ENCODE results near the gene PRKCE. TPM values are rescaled to one million over a fixed set of nuclear protein-coding genes. Genes with fewer than 3 reads are reported as not detected.

The PRKCE gene
- total RNA-seq, 1 donor from 2014 or later: 13.7 TPM

DNA sequence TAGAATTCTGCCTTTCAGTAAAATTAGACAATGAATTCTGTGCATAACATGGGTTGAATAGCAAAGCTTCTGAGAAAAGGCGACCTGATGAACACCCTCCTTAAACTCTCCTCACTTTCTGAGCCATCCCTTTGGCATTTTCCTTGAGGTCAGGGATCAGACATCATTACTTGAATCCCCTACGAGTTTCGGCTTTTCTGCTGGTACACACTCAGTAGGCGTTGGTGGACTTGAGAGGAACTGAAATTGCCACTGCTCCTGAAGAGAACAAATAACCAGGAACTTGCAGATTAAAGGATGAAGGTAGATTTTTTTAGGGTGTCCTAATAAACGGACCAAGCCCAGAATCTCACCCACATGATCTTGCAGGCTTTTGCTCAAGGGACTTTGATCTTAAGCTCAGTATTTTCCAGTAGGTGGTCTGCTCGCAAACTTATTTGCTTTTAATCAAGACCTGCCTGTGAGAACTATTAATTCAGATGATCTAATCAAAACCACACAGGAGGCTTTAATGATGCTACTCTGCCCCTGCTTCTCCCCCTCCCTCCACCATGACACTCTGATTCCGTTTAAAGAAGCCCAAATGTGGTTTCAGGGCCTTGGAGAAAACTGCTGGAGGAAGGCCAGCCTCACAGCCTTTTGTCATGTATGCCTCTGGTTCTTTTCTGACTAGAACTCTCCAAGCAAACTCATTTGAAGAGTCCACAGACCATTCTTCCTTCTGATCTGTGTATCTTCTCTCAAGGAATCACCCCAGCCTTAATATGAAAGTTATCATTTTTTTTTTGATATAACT, 124.9 kb downstream of the PRKCE start:
- intact Hi-C loops (cut with micrococcal nuclease): no loop called here

DNA sequence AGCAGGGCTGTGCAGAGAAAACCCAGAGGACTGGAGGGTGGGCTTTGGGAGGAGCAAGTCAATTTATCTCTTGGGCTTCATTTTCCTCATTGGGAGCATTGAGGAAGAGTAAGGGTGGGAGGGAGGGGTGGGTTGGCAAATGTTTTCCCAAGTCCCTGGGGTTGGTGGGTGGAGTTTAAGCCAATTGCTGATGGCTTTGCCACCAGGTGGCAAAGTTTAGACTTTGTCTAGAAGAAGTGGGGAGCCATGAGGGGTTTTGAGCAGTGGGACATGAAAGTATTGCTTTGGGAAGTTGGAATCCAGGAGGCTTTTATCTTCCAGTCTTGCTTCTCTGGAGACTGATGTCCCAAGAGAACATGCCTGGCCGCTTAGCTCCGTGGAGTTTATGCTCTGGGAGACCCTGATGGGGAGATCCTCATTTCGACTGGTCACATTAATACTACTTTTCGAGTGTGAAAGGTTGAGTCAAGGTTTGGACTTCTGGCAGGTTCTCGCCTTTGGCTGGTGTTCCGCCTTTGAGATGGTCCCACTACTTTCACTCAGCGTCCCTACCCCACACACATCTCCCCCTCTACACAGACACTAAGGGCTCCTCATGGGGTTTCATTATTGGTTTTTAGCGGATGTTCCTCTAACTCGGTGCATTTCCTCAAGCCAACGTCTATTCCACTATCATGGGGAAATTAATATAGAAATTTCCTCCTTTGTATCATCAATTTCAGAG, 126.7 kb downstream of the PRKCE start:
- intact Hi-C loops (cut with micrococcal nuclease): loop anchor here (1.0 kb wide), 5 partner anchors 128 to 193 kb away; partner anchors contain the start of gene SRBD1

DNA sequence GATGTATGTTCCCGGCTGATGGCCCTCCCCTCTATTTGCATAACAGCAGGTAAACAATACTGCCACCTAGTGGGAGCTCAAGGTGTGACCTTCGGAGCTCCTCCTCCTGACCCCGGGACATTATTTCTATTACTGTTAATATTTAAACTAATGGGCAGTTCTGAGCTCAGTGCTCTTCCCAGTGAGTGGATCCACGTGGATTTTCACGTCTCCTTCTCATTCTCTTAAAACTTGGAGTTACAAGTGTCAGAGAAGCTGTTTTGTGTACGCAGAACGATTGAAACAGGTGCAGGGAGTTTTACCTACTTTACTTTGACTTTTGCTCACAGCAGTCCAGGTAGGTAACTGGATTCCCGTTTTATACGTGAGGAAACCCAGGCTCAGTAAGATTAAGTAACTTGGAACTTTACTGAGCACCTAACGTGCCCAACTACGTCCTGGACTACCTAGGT, 127.3 kb downstream of the PRKCE start:
- intact Hi-C loops (cut with micrococcal nuclease): loop anchor here (1.0 kb wide), 5 partner anchors 128 to 193 kb away; partner anchors contain the start of gene SRBD1

DNA sequence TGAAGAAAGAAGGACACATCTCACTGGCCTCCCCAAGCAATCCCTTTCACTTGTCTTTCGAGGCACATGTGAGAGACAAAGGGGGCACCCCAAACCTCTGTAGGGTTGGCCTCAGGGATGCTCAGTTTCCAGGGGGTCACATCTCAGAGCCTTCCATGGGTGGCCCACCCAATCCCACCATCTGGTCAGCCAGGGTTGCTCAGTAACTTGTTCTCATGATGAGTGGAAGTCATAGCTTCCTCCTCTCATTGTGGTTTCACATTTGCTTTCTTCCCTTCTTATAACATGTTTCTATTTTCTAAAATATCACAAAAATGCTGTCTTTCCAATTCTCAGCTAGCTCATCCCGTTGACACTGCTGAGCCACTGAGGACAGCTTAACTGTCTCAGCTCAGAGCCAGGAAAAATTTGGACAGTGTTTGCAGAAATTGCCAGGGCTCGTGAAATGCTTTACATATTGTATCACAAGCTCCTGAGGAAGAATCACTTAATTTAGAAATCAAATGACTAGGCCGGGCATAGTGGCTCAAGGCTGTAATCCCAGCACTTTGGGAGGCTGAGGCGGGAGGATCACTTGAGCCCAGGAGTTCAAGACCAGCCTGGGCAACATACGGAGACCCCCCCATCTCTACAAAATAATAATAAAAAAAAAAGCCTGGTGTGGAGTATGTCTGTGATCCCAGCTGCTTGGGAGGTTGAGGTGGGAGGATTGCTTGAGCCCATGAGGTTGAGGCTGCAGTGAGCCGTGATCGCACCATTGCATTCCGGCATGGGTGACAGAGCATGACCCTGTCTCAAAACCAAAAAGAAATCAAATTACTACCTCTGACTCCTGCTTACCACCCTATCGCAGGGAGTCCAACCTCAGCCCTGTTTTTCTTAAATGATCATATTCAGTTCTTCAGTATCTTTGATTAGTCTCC, 129.3 kb downstream of the PRKCE start:
- intact Hi-C loops (cut with micrococcal nuclease): no loop called here

DNA sequence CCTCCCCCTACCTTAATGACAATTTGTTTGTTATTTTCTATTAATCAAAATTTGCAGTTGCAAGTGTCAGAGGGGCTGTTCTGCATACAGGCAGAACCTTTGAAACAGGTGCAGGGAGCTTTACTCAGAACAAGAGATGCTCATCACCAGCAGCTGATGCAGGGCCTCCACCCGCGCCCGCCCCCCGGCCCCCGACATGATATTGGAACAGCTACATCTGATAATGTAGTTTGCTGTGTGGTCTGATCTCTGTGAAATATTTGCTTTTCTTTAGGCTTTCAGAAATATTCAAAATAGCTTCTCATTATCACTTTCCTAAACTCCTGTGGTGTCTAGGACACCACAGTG, 130.0 kb downstream of the PRKCE start:
- intact Hi-C loops (cut with micrococcal nuclease): no loop called here

DNA sequence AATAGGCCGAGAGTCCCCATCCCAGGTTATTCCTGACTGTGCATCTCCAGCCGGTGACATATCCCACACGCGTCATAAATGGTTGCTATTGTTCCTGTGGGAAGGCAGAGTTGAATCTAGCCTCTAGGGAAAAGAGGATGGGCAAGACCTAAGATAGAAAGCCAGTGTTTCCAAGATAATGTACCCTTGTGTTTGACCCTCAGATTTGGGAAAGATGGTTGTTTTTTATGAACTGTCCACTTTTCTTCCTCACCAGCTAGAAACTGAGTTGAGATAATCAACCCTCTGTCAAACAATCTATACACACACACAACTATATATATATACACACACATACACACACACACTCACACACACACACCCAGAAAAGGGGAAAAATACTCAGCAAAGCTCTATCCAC, 131.0 kb downstream of the PRKCE start:
- intact Hi-C loops (cut with micrococcal nuclease): no loop called here

DNA sequence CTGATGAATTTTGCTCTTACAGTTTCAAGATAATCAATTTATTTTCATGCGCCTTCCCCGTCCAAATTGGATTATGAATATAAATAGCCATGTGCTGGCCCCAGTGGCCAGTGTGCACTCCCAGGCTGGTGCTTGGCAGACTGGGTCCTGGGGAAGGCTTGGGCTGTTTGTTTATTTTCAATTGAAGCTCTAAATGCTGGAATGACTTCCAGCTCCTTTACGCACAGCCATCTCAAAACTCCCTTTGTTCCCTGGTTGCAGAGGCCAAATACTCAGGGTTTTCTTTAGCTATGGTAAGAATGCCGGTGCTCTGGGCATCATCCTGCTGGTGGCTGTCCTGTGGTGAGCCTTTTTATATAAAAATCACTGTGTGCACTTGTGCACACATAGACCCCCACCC, 131.5 kb downstream of the PRKCE start:
- intact Hi-C loops (cut with micrococcal nuclease): no loop called here

DNA sequence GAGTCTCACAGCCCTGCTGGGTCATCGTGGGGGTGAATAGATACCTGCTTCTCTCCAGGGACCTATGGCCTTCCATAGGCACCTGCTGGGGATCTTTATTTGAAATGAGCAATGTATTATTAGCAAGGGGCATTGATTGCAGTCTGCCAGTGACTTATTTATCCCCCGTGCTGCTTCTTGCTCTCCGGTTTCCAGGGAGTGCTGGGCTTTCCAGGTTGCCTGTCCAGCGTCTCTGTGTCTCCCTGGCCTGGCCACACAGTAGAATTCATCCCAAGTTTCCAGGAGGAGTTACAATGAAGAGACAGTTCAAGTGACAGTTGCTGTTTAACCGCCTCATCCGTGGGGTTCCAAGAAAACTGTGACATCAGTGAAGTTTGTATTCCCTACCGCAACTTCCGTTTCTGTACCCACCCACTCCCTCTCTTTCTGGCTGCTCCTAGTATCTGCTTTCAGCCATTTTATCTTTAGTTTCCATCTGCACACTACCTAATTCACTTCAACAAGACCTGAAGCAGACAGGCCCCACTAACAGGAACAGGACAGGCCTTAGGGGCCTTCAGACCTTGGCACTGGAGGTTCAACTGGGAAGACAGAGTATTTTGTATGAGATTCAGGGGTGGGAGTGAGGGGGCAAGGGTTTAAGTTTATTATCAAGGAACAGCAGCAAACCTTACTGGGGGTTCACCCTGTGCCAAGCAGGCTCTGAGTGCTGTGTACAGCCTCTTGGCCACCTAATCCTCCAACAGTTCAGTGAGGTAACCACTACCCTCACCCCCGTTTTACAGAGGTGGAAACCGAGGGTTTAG, 134.8 kb downstream of the PRKCE start:
- intact Hi-C loops (cut with micrococcal nuclease): no loop called here

DNA sequence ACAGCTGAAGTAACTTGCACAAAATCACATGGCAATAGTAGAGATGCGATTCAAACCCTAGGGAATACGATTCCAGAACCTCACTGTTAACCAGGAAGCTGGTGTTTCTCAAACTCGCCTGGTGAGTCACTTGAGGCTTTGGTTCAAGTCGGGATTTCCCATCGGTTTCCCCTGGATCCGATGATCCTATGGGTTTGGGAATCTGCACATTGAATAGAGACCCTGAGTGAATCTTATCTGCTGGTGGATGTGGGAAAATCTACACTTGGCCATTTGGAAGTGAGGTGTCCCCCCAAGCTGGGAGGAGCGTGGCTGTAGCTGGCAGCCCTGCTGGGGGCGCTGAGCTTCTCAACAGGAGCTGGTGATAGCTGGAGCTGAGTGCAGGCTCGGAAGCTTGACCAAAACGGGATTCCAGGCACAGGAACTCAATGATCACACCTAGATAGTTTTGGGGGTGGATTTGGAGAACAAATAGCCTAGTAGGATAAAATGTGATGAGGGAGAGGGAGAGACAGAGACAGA, 135.4 kb downstream of the PRKCE start:
- intact Hi-C loops (cut with micrococcal nuclease): no loop called here

DNA sequence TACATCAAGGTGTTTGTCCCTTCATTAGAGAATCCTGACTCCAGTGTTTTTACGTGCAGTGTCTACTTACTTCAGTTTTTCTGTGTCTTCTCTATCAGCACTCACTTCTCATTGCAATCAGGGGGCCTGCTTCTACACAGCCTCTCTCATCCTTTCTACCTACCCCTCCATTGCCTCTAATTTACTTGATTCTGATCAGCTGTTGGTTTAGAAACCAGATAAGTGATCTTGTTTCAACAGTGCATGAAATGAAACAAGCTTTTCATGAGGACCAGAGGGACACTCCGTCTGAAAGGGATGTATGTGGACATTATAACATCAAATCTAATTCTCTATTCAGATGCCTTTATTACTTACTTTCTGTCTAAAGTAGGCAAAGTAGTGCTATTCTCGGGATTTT, 136.9 kb downstream of the PRKCE start:
- intact Hi-C loops (cut with micrococcal nuclease): no loop called here

DNA sequence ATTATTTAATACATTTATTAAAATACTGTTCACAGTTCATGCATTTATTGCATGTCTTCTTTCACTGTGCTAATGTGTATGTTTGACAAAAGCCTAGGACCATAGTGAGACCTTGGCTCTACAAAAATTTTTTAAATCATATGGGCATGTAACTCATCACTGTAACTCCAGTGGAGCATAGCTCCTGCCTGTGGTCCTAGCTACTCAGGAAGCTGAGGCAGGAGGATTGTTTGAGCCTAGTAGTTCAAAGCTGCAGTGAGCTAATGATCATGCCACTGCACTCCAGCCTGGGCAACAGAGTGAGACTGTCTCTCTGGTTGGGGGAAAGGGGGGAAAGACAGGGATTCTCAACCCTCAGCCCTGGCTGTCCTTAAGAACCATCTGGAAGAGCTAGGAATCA, 137.8 kb downstream of the PRKCE start:
- intact Hi-C loops (cut with micrococcal nuclease): no loop called here

DNA sequence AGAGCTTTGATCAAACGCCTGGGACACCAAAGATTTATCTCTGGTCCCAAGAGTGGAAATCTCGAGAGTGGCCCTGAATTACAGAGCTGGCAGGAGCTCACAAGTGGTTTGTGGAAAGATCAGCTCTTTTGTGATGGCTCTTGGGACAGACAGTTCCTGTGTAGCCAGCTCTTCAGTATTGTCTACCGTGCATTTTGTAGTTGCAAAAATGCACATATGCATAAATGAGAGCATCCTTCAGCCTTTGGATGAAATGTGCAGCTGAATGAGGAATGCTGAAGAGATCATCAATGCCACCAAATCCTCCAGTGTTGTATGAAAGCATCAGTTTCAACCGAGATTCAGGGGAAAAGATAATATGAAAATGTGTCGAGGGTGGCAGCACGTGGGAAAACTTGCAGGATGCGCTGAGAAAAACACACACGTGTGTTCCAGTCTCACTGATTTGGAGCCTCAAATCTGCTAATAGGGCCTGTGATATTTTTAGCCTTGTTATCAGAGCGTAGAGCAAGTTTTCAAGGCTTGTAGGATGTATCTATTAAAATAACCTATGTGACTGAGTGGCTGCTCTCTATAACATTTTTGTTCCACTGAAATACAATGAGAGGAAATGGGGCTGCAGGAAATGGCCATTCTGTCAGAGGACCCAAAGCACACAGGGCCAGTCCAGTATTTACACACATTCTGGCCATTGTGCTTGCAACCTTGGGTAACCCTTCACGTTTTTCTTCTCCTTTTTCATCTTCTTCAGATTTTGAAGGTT, 138.7 kb downstream of the PRKCE start:
- intact Hi-C loops (cut with micrococcal nuclease): no loop called here

DNA sequence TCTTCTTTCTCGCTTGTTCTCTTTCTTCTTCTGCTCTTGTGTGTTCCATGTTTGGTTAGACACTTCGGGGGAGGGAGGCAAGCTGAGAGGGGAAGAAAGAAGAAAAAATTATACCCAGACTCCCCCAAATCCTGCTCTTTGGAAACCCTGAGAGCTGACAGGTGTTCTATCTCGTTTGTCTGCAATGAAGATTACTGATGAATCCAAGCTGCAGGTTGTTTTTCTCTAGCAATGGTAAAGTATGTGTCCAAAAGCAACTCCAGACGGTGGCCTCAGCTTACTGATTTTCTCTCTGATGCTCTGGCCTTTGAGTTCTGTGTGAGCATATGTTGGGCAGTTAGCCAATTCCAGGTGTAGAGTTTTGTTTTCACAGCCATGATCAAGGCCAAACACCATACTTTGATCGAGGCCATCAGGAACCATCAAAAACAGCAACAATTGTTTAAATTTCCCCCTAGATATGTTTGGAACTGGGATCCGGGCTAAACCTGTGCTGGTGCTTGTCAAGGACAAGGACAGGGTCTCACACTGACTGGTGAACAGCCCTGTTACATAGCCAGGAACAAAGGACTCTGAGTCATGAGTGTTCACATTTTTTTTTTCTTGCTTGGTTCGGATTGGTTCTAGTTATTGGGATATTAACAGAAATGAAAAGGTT, 142.0 kb downstream of the PRKCE start:
- intact Hi-C loops (cut with micrococcal nuclease): no loop called here

DNA sequence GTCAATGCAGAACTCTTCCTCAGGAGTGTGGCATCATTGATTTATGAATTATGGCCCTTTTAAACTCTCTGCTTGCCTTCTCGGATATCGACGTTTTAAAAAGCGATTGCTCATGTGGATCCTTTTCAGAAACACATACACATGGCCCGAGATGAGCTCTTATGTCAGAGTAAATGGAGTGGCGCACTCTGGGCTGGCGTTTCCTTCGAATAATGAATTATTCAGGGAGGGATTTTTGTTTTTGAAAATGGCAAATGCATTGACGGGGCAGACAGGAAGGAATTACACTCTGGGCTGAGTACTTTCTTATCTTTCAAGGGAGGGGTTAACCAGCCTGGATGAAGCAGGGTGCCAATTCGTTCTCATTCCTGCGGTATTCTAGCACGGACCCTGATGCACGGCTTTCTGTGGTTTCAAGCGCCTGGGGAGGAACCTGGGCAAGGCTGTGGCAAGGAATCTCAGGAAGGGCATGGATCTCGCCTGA, 142.7 kb downstream of the PRKCE start:
- intact Hi-C loops (cut with micrococcal nuclease): no loop called here

DNA sequence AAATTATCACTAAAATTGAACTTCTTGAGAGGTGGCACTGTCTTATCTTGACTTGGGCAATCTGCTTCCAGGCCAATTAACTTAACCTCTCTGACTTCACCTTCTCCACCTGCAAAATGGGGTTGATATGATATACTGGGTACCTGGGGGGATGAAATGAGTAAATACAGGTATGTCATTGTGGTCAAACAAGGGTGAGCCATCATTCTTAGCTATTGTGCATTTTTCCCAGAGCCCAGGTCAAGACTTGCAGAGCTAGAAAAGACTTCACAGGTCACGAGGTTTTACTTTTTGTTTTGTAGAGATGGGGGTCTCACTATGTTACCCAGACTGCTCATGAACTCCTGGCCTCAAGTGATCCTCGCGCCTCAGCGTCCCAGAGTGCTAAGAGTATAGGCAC, 145.0 kb downstream of the PRKCE start:
- intact Hi-C loops (cut with micrococcal nuclease): no loop called here

DNA sequence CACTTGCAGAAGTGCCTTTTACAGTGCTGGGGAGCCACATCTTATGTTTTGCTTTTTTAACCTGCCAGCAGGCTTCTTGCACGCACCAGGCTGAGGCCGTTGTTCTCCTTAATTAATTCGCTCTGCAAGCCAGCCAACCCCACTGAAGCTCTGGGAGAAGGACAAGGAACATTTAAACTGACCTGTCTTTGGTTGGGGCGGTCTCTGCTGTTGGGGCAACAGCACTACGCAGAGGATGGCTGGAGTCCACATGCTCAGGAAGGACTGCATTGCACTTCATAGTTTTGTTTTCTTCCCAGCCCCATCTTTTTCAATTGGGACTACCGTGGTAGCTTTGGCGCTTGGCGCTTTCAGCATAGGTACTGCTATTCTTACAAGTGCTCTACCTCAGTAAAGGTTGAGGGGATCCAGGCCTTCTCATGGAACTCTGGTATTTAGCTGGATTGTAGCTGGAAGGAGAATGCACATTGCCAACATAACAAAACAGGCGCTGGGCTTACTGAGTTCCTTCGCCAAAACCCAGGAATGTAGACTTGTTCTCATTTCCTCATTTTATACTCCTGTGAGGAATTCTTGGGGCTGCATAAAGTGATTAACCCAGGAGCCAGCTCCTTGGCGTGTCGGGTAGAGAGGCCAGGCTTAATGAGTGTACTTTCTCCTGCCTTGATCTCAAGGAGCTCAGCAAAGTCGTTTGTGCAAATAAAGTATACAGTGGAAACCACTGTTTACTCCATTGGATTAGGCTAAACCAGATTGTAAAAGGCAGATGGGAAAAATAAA, 146.2 kb downstream of the PRKCE start:
- intact Hi-C loops (cut with micrococcal nuclease): no loop called here

DNA sequence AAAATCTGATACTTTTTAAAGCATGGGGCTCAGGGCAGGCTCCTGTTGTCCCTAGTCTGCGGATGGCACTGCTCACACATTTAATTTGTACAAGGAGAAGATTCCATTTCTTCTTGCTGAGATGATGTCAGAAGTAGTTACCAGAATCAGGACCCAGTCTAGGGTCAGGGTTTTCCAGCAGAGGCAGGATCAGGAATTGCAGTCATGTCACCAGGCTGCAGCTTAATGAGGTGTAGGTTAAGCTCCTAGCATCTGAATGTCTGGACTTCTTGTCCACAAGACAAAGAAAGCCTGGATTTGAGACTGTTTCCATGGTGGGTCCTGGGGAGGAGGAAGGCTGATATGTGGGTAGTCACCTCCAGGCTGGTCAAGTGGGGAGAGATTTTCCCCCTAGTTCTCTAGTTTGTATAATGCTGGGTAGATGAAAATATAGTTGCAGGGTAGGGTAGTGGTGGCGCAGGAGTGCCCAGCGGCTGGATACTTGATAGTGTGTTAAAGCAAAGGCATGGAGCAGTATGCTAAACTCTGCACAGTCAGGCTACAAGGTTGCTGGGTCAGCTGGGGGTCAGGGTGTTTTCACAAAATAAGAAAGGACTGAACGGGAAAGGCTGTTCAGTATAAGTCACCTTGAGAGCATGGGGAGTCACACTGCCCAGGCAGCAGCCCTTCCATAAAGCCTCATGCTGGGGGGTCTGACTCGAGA, 148.4 kb downstream of the PRKCE start:
- intact Hi-C loops (cut with micrococcal nuclease): no loop called here

Data from T-helper 1 cell treated with Interleukin-12 subunit alpha and Interleukin-12 subunit beta and Interleukin-4 antibody, amounts not matched to agents 30 ng/mL and 1 ng/mL, for 36 hours (primary cell).